Common myeloid progenitor, CD34-positive (primary cell): ENCODE data around the gene CD55.

Experiments
- CTCF ChIA-PET: fragments of 350-600 bp; sonication (Branson Sonifier 250); formaldehyde crosslinking; loops from one replicate; lab custom pipeline; 2021; ENCODE audit warnings: antibody characterized with exemption; lab: Charles Lee
- POLR2A ChIA-PET: fragments of 350-600 bp; sonication (Branson Sonifier 250); formaldehyde crosslinking; loops from one replicate; lab custom pipeline; 2021; ENCODE audit warnings: antibody characterized with exemption; lab: Charles Lee
- DNase-seq, 3 donors: peaks; one replicate each; pipeline versions ENCODE4 v3.0.0 to v3.0.0-alpha.2; 2013
- H3K27ac ChIP-seq, 2 experiments: 1 replicate in 1 of 2; 2 replicates in 1 of 2; pipeline ENCODE4 v1.7.0; 2013; ENCODE audit warnings: inconsistent platforms in 2 of 2, low read length in 2 of 2, mild to moderate bottlenecking in 2 of 2, low read depth in 1 of 2, moderate library complexity in 1 of 2; ENCODE audit not compliant: severe bottlenecking in 2 of 2, insufficient read depth in 1 of 2, poor library complexity in 1 of 2
- H3K27me3 ChIP-seq, 5 experiments: replicated peaks in 2 of 5; 1 replicate in 3 of 5; 2 replicates in 2 of 5; pipeline versions ENCODE4 v1.6.1 to v1.7.0; 2013; ENCODE audit warnings: low read length in 4 of 5, mild to moderate bottlenecking in 2 of 5, moderate library complexity in 2 of 5, inconsistent platforms in 1 of 5; ENCODE audit not compliant: insufficient read depth in 5 of 5, control insufficient read depth in 4 of 5
- H3K36me3 ChIP-seq, 4 experiments: 1 replicate in 2 of 4; 2 replicates in 2 of 4; pipeline versions ENCODE4 v1.6.1 to v1.7.0; 2013; ENCODE audit warnings: low read length in 3 of 4, control low read depth in 1 of 4, mild to moderate bottlenecking in 1 of 4; ENCODE audit not compliant: control insufficient read depth in 4 of 4, insufficient read depth in 4 of 4
- H3K4me1 ChIP-seq, 4 experiments: 1 replicate in 3 of 4; 2 replicates in 1 of 4; pipeline versions ENCODE4 v1.6.1 to v1.7.1; 2013; ENCODE audit warnings: low read length in 3 of 4, mild to moderate bottlenecking in 3 of 4, control low read depth in 1 of 4, inconsistent platforms in 1 of 4, moderate library complexity in 1 of 4; ENCODE audit not compliant: control insufficient read depth in 4 of 4, insufficient read depth in 4 of 4; ENCODE audit errors: control extremely low read depth in 1 of 4
- H3K4me3 ChIP-seq, 7 experiments: 1 replicate in 4 of 7; 2 replicates in 3 of 7; pipeline versions ENCODE4 v1.5.1 to v1.7.0; 2013; ENCODE audit warnings: mild to moderate bottlenecking in 7 of 7, low read length in 6 of 7, moderate library complexity in 6 of 7, inconsistent platforms in 2 of 7, low read depth in 2 of 7, control low read depth in 1 of 7; ENCODE audit not compliant: insufficient read depth in 4 of 7, control insufficient read depth in 1 of 7; ENCODE audit errors: extremely low read depth in 1 of 7
- H3K9me3 ChIP-seq, 5 experiments: 1 replicate in 4 of 5; 2 replicates in 1 of 5; pipeline versions ENCODE4 v1.6.1 to v1.7.1; 2013; ENCODE audit warnings: low read length in 4 of 5, mild to moderate bottlenecking in 2 of 5, inconsistent platforms in 1 of 5, low read depth in 1 of 5, moderate library complexity in 1 of 5; ENCODE audit not compliant: control insufficient read depth in 4 of 5, insufficient read depth in 2 of 5; ENCODE audit errors: control extremely low read depth in 1 of 5
- WGBS: methylation state at CpG from one replicate; pipeline ENCODE4 v1.1.5; 2013; ENCODE audit not compliant: insufficient coverage; 5-methylcytosine and 5-hydroxymethylcytosine counted together

CD55 gene

DNA sequence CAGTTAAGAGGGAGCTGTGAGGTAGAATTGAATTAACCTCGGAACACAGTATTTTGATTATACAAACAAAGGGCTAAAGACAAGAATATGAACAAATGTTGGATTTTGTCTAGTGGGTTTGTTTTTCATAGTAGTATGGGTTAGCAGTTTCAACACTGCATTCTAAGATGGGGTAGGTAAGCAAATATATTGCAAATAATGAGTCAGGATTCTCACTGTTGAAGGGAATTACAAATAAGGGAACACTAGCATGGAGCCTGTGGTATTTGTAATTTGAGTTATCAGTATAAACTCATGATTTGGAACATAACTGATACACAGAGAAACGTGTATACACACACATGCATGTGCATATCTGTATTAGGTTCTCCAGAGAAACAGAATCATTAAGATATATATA, 44.5 kb downstream of the CD55 start:
- POLR2A ChIA-PET = no interaction called here
- peaks cover 14 to 29% (median 17%) of the 10 kb centered on the region in 4 experiments for H3K36me3 ChIP-seq
- H3K9me3 ChIP-seq = peaks cover 0 to 3% (median 0%) of the 10 kb centered on the region in 5 experiments
- H3K27me3 ChIP-seq = no peaks in the 10 kb centered on the region
- 100% methylated on average over 1 of the region's 2 CpGs for WGBS
- H3K27ac ChIP-seq = no peak overlapping the region
- peaks cover 0 to 14% (median 2%) of the 10 kb centered on the region in 4 experiments for H3K4me1 ChIP-seq
- no peak overlapping the region for H3K4me3 ChIP-seq
- CTCF ChIA-PET = interaction anchor here (1.2 kb wide), 1 partner anchor 53 kb away, joined by 4 read pairs; no protein-coding TSS in a partner anchor
- no peak for DNase-seq

DNA sequence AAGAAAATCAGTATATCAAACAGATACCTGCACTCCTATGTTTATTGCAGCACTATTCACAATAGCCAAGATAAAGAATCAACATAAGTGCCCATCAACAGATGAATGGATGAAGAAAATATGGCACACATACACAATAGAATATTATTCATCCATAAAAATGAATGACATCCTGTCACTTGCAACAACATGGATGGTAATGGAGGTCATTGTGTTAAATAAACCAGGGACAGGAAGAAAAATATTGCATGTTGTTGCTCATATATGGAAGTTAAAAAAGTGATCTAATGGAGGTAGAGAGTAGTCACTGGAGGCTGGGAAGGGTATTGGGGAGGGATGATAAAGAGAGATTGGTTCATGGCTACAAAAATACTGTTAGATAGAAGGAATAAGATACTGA, 67.2 kb downstream of the CD55 start:
- Histone ChIP-seq H3K9me3 (peaks cover 0 to 4% (median 0%) of the 10 kb centered on the region in 5 experiments), H3K27ac (no peak overlapping the region), H3K4me1 (no peaks in the 10 kb centered on the region), H3K4me3 (no peak overlapping the region), H3K27me3 (no peaks in the 10 kb centered on the region), H3K36me3 (no peaks in the 10 kb centered on the region)
- DNase-seq = no peak
- ChIA-PET POLR2A (no interaction called here), CTCF (no interaction called here)

DNA sequence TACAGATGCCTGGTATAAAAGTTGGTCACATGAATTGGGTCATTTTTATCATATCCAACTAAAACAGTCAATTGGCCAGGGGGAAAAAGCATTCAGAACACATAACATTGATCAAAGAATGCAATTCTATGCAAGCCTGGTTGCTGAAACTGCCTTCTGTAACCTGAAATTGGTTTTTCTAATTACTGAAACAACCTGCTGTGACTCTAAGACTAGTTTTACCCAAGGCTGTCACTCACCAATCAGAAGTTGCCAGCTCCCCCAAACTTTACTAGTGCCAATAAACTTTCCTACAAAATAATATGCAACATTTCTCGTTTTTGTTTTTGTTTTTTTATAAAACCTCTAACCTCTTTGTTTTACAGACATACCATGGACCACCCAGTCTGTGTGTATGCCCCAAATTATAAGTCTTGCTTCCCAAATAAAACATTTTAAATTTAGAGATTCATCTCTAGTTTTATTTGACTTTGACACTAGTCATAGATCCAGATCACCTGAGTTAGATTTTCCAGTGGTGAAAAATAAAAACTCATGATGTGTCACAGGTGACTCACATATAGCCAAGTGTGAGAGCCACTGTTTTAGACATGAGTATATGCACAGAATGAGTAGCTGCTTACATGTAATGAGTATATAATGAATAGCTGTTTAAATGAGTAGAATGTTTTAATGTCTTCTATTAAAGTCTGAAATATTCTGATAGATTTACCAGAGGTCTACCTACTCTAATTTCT, 68.4 kb downstream of the CD55 start:
- no peak overlapping the region for H3K27ac ChIP-seq
- H3K27me3 ChIP-seq = no peaks in the 10 kb centered on the region
- POLR2A ChIA-PET = no interaction called here
- CTCF ChIA-PET = interaction anchor here (0.7 kb wide), 1 partner anchor 104 kb away, joined by 3 read pairs; no protein-coding TSS in a partner anchor
- DNase-seq = peak in 1 of 3 donors; percentile 8
- H3K9me3 ChIP-seq = no peaks in the 10 kb centered on the region
- H3K4me3 ChIP-seq = no peak overlapping the region
- no peaks in the 10 kb centered on the region for H3K4me1 ChIP-seq
- WGBS = 100% methylated on average over 1 of the region's 1 CpG
- no peaks in the 10 kb centered on the region for H3K36me3 ChIP-seq

DNA sequence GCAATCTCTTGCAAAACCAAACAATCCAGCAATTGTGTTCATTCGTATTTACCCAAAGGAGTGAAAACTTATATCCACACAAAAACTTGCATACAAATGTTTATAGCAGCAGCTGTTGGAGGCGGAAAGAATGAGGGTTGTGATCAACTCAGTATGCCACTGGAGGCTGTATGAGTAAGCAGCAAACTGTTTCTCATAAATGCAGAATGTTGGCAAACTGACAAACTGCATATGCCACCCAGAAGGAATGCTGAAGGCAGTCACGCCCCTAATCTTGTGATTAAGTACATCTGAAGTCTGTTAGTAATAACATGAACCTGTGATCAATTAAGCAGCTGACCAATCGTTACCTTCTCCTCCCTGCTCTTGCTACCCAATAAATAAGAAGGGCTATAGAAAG, 72.1 kb downstream of the CD55 start:
- H3K36me3 ChIP-seq = no peaks in the 10 kb centered on the region
- H3K4me3 ChIP-seq = no peak overlapping the region
- H3K9me3 ChIP-seq = no peaks in the 10 kb centered on the region
- 100% methylated on average over 2 of the region's 4 CpGs for WGBS
- no peak for DNase-seq
- H3K27me3 ChIP-seq = no peaks in the 10 kb centered on the region
- no peaks in the 10 kb centered on the region for H3K4me1 ChIP-seq
- H3K27ac ChIP-seq = no peak overlapping the region
- ChIA-PET CTCF (no interaction called here), POLR2A (no interaction called here)

DNA sequence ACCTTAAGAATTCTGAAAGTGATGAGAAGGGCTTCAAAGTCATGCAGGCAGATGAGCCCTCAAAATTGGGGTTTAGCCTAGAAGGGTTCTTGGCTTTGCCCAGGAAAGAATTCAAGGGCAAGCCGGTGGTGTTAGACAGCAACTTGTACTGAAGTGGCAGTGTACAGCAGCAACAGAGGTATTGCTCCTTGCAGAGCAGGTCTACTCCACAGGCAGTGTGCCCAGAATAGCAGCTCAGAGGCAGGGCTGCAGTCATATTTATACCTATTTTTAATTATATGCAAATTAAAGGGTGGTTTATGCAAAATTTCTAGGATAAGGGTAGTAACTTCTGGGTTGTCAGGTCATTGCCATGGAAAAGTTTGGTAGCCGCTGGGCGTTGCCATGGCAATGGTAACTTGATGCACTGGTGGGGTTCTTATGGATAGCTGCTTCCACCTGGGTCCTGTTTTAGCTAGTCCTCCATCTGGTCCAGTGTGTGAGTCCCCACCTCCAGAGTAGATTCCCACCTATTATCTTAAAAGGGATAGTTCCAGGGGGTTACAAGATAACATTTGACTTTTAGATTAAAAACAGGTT, 74.8 kb downstream of the CD55 start:
- H3K27ac ChIP-seq = no peak overlapping the region
- no peak overlapping the region for H3K4me3 ChIP-seq
- no peaks in the 10 kb centered on the region for H3K4me1 ChIP-seq
- H3K36me3 ChIP-seq = no peaks in the 10 kb centered on the region
- no peaks in the 10 kb centered on the region for H3K27me3 ChIP-seq
- no peak for DNase-seq
- ChIA-PET POLR2A (interaction anchor here (0.7 kb wide), 1 partner anchor 179 kb away, joined by 3 read pairs; no protein-coding TSS in a partner anchor), CTCF (no interaction called here)
- WGBS = 80% methylated on average over 1 of the region's 3 CpGs
- peaks cover 0 to 3% (median 0%) of the 10 kb centered on the region in 5 experiments for H3K9me3 ChIP-seq

DNA sequence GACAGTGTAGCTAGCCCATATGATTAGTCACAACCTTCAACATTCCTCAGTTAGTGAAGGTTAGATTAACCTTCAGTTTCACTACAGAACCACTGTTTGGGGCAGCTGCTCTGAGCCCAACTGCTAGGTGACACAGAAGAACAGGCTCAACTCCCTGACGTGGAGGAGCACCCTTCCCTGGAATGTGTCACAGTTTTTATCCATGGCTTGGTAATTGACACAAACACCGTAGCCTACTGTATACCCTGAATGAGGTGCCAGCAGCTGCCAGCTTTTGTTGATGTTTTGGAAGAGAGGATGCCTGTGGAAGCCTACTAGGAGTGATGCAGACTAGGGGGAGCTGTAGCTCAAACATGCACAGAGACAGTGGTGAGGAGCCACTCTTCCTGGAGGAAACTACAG, 76.0 kb downstream of the CD55 start:
- no peak for DNase-seq
- ChIA-PET CTCF (no interaction called here), POLR2A (no interaction called here)
- no peaks in the 10 kb centered on the region for H3K36me3 ChIP-seq
- no peaks in the 10 kb centered on the region for H3K27me3 ChIP-seq
- 100% methylated on average over 2 of the region's 2 CpGs for WGBS
- peaks cover 0 to under 1% (median 0%) of the 10 kb centered on the region in 4 experiments for H3K4me1 ChIP-seq
- no peak overlapping the region for H3K4me3 ChIP-seq
- H3K27ac ChIP-seq = no peak overlapping the region
- H3K9me3 ChIP-seq = peaks cover 0 to 3% (median 0%) of the 10 kb centered on the region in 5 experiments

DNA sequence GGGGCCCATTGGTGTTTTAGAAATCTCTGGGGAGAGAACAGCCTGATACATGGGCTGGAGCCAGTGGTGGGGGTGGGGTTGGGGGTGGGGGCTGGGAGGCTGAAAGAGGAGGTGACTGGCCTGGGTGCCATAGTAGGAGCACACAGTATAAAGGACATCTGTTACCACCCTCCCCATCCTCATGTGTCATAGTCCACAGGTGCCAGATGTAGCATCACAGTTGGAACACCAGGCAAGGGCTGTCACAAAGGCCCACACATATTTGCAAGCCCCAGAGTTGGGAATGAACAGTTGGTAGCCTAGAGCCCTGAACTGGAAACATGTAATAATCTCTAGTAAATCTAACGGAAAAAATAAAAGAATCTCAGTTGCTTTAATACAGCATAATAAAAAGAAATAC, 77.5 kb downstream of the CD55 start:
- peaks cover 0 to 4% (median 1%) of the 10 kb centered on the region in 4 experiments for H3K4me1 ChIP-seq
- POLR2A ChIA-PET = no interaction called here
- CTCF ChIA-PET = no interaction called here
- H3K36me3 ChIP-seq = no peaks in the 10 kb centered on the region
- no CpG with 5 or more reads among the region's 1 CpG for WGBS
- H3K27ac ChIP-seq = no peak overlapping the region
- no peaks in the 10 kb centered on the region for H3K27me3 ChIP-seq
- peaks cover 0 to 3% (median 0%) of the 10 kb centered on the region in 5 experiments for H3K9me3 ChIP-seq
- H3K4me3 ChIP-seq = no peak overlapping the region
- DNase-seq = no peak
